B cell (primary cell): ENCODE data around the gene SYNPR. TPM values are rescaled to one million over a fixed set of nuclear protein-coding genes. Genes with fewer than 3 reads are reported as not detected.

Experiments
- ATAC-seq: fragments of 200-7000 bp; cut with Tn5 transposase; one replicate; pipeline ENCODE4 v1.10.0; 2021; ENCODE audit warnings: low read depth, mild to moderate bottlenecking, moderate number of reproducible peaks, moderate library complexity
- CTCF ChIA-PET: fragments of 350-600 bp; sonication (Branson Sonifier 250); formaldehyde crosslinking; loops from one replicate; lab custom pipeline; 2021; ENCODE audit warnings: antibody characterized with exemption, inconsistent platforms; lab: Charles Lee
- POLR2A ChIA-PET: fragments of 350-600 bp; sonication (Branson Sonifier 250); formaldehyde crosslinking; loops from one replicate; lab custom pipeline; 2021; ENCODE audit warnings: antibody characterized with exemption; lab: Charles Lee
- DNase-seq: peaks from one replicate; pipeline ENCODE4 v3.0.0; 2013
- H2AFZ ChIP-seq: 2 replicates; pipeline ENCODE4 v1.6.1; 2012; ENCODE audit warnings: mild to moderate bottlenecking, low read depth, low read length; ENCODE audit not compliant: insufficient read depth, poor library complexity, severe bottlenecking
- H3K27ac ChIP-seq, 2 donors: 1 replicate in 1 of 2; 2 replicates in 1 of 2; pipeline ENCODE4 v1.5.1; 2012 to 2013; ENCODE audit warnings: low read length in 2 of 2, mild to moderate bottlenecking in 2 of 2, moderate library complexity in 1 of 2
- H3K27me3 ChIP-seq, 4 experiments: fragments of 200-600 bp in 1 of 4; sonication (generic) in 1 of 4; replicated peaks in 1 of 4; 1 replicate in 2 of 4; 2 replicates in 2 of 4; pipeline versions ENCODE4 v1.6.1 to v1.7.0; 2013 to 2016; ENCODE audit warnings: low read length in 3 of 4, mild to moderate bottlenecking in 2 of 4, mixed read lengths in 1 of 4, moderate library complexity in 1 of 4; ENCODE audit not compliant: insufficient read depth in 4 of 4, control insufficient read depth in 3 of 4; ENCODE audit errors: control extremely low read depth in 1 of 4
- H3K36me3 ChIP-seq, 2 experiments: replicated peaks in 1 of 2; 1 replicate in 1 of 2; 2 replicates in 1 of 2; pipeline versions ENCODE4 v1.6.1 to v1.7.1; 2013; ENCODE audit warnings: low read length in 1 of 2; ENCODE audit not compliant: insufficient read depth in 2 of 2, control insufficient read depth in 1 of 2; ENCODE audit errors: control extremely low read depth in 1 of 2, extremely low read depth in 1 of 2
- H3K4me1 ChIP-seq, 2 donors: fragments of 200-600 bp in 1 of 2; sonication (generic) in 1 of 2; 1 replicate in 1 of 2; 2 replicates in 1 of 2; pipeline versions ENCODE4 v1.5.1 to v1.6.1; 2013 to 2017; ENCODE audit warnings: low read length in 2 of 2; ENCODE audit not compliant: control insufficient read depth in 2 of 2, insufficient read depth in 2 of 2
- H3K4me2 ChIP-seq: replicated peaks from 2 replicates; pipeline ENCODE3; 2012; ENCODE audit warnings: mild to moderate bottlenecking, low read depth, low read length; ENCODE audit not compliant: poor library complexity, severe bottlenecking
- H3K4me3 ChIP-seq, 5 experiments: fragments of 200-600 bp in 1 of 5; sonication (generic) in 1 of 5; 1 replicate in 3 of 5; 2 replicates in 2 of 5; pipeline versions ENCODE4 v1.5.1 to v1.7.0; 2011 to 2016; ENCODE audit warnings: low read length in 4 of 5, mild to moderate bottlenecking in 4 of 5, low read depth in 2 of 5, control low read depth in 1 of 5, moderate library complexity in 1 of 5; ENCODE audit not compliant: insufficient read depth in 1 of 5; ENCODE audit errors: control extremely low read depth in 1 of 5, extremely low read depth in 1 of 5
- H3K79me2 ChIP-seq: fragments of 200-600 bp; sonication (generic); one replicate; pipeline ENCODE4 v1.6.0; 2016; ENCODE audit warnings: low read length; ENCODE audit not compliant: control insufficient read depth, insufficient read depth
- H3K9ac ChIP-seq: fragments of 200-600 bp; sonication (generic); 2 replicates; pipeline ENCODE4 v1.6.1; 2017; ENCODE audit warnings: mild to moderate bottlenecking, low read length, moderate library complexity
- H3K9me3 ChIP-seq, 3 donors: one replicate each; pipeline versions ENCODE4 v1.6.1 to v1.7.1; 2013; ENCODE audit warnings: low read length in 2 of 3; ENCODE audit not compliant: control insufficient read depth in 2 of 3, insufficient read depth in 1 of 3; ENCODE audit errors: control extremely low read depth in 1 of 3
- H4K20me1 ChIP-seq: 2 replicates; pipeline ENCODE4 v1.6.0; 2012; ENCODE audit warnings: mild to moderate bottlenecking, low read length; ENCODE audit not compliant: insufficient read depth, control insufficient read depth, poor library complexity, severe bottlenecking
- H3K27ac Mint-ChIP-seq: one replicate; pipeline ENCODE4 v1.8.0; 2021; ENCODE audit warnings: mixed read lengths
- H3K27me3 Mint-ChIP-seq: one replicate; pipeline ENCODE4 v1.8.0; 2021; ENCODE audit warnings: mixed read lengths
- H3K4me1 Mint-ChIP-seq: one replicate; pipeline ENCODE4 v1.8.0; 2021; ENCODE audit warnings: mixed read lengths
- H3K4me3 Mint-ChIP-seq: one replicate; pipeline ENCODE4 v1.8.0; 2021; ENCODE audit warnings: mixed read lengths
- H3K9me3 Mint-ChIP-seq: one replicate; pipeline ENCODE4 v1.8.0; 2022; ENCODE audit warnings: mixed read lengths; ENCODE audit not compliant: insufficient read depth
- EZH2 ChIP-seq: IDR thresholded peaks from 2 replicates; pipeline ENCODE4 v1.6.1; 2012; ENCODE audit warnings: borderline replicate concordance, low read depth, mild to moderate bottlenecking, moderate library complexity, low read length; ENCODE audit not compliant: insufficient read depth, poor library complexity, severe bottlenecking
- WGBS: methylation state at CpG from one replicate; pipeline ENCODE4 v1.1.5; 2013; ENCODE audit warnings: missing lambda C conversion rate; ENCODE audit not compliant: insufficient coverage; 5-methylcytosine and 5-hydroxymethylcytosine counted together
- intact Hi-C: fragments of 100-400 bp; cut with micrococcal nuclease; formaldehyde crosslinking; loops from one replicate; pipeline ENCODE4 v1.10.0; 2022
- polyA plus RNA-seq: library from polyadenylated mRNA; depleted of rRNA; stranded (reverse); fragments of >200 nt; gene quantifications from 2 replicates; pipeline ENCODE4 v1.2.3, GENCODE V29; 2012
- total RNA-seq, 2 donors: library from RNA; stranded (reverse); fragments of 120-200 nt in 1 of 2; gene quantifications; 1 replicate in 1 of 2; 2 replicates in 1 of 2; pipeline versions ENCODE4 v1.2.3 to v1.2.4, GENCODE V29; 2013 to 2022
- TF ChIP-seq, protein P1 (sequence below): fragments of 200-600 bp; IDR thresholded peaks from one replicate; pipeline ENCODE4 v1.8.0; 2022; ENCODE audit warnings: antibody characterized with exemption, mild to moderate bottlenecking

The SYNPR gene
- total and polyA plus RNA-seq, 2 donors (not counting 1 experiment from before 2014, with no cell fraction given) = not detected

DNA sequence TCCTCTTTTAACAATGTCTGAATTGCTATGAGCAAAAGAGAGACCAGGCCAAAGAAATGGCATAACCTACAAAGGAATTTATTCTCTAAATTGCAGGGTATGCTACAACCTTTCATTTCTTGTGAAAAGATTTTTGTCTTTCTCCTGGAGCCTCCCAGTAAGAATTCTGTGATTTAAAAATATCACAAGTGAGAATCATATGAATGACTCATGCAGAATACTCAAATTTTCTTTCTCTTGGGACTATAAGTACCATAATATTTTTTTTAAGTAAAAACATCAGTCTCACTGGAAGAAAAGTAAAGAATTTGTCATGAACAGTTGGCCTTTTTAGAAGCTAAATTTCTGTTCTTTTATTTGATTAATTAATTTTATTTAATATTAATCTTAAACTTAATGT lies 26.3 kb downstream of the SYNPR start:
- Histone ChIP-seq H3K9me3 (no peaks in the 10 kb centered on the region), H3K4me1 (no peaks in the 10 kb centered on the region), H3K4me2 (no peak overlapping the region), H3K36me3 (no peaks in the 10 kb centered on the region), H3K27me3 (peaks cover 0 to 1% (median 0%) of the 10 kb centered on the region in 4 experiments), H4K20me1 (no peaks in the 10 kb centered on the region), H3K27ac (no peak overlapping the region), H3K4me3 (no peak overlapping the region), H2AFZ (no peak overlapping the region), H3K79me2 (no peaks in the 10 kb centered on the region), H3K9ac (no peak overlapping the region)
- no peak for ATAC-seq
- H3K27ac Mint-ChIP-seq = no peak overlapping the region
- CTCF ChIA-PET = no interaction called here
- POLR2A ChIA-PET = no interaction called here
- DNase-seq = no peak
- H3K27me3 Mint-ChIP-seq = no peaks in the 10 kb centered on the region
- TF ChIP-seq, protein P1, sequence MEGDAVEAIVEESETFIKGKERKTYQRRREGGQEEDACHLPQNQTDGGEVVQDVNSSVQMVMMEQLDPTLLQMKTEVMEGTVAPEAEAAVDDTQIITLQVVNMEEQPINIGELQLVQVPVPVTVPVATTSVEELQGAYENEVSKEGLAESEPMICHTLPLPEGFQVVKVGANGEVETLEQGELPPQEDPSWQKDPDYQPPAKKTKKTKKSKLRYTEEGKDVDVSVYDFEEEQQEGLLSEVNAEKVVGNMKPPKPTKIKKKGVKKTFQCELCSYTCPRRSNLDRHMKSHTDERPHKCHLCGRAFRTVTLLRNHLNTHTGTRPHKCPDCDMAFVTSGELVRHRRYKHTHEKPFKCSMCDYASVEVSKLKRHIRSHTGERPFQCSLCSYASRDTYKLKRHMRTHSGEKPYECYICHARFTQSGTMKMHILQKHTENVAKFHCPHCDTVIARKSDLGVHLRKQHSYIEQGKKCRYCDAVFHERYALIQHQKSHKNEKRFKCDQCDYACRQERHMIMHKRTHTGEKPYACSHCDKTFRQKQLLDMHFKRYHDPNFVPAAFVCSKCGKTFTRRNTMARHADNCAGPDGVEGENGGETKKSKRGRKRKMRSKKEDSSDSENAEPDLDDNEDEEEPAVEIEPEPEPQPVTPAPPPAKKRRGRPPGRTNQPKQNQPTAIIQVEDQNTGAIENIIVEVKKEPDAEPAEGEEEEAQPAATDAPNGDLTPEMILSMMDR = no peak
- TF ChIP-seq EZH2 = no peak
- H3K4me3 Mint-ChIP-seq = no peak overlapping the region
- intact Hi-C loops = no loop called here
- H3K4me1 Mint-ChIP-seq = no peaks in the 10 kb centered on the region
- H3K9me3 Mint-ChIP-seq = peaks cover 2% of the 10 kb centered on the region

GRCh38 chr3:63308072-63308471 lies 30.0 kb downstream of the SYNPR start:
- Histone ChIP-seq H3K79me2 (no peaks in the 10 kb centered on the region), H3K9me3 (no peaks in the 10 kb centered on the region), H3K4me1 (no peaks in the 10 kb centered on the region), H3K36me3 (no peaks in the 10 kb centered on the region), H3K27me3 (peaks cover 0 to 4% (median 0%) of the 10 kb centered on the region in 4 experiments), H2AFZ (no peak overlapping the region), H3K4me2 (no peak overlapping the region), H3K9ac (no peak overlapping the region), H4K20me1 (no peaks in the 10 kb centered on the region), H3K4me3 (no peak overlapping the region), H3K27ac (no peak overlapping the region)
- DNase-seq (no peak), ATAC-seq (no peak)
- POLR2A ChIA-PET = no interaction called here
- intact Hi-C loops = no loop called here
- H3K27ac Mint-ChIP-seq = no peak overlapping the region
- no peak for TF ChIP-seq EZH2
- TF ChIP-seq, protein P1 = no peak
- no peak overlapping the region for H3K4me3 Mint-ChIP-seq
- H3K4me1 Mint-ChIP-seq = no peaks in the 10 kb centered on the region
- no CpG with 5 or more reads among the region's 3 CpGs for WGBS
- CTCF ChIA-PET = no interaction called here
- H3K27me3 Mint-ChIP-seq = no peaks in the 10 kb centered on the region
- H3K9me3 Mint-ChIP-seq = peaks cover 2% of the 10 kb centered on the region
